ENCODE data around the gene STMN3.
A peak's percentile ranks its signal among the peaks of the same experiment; 100 is the strongest.
"Not testable (repeated sequence)": the region's sequence is repeated elsewhere in the genome, so short reads cannot be mapped to it uniquely, and the experiment has no call there.

STMN3 gene

DNA sequence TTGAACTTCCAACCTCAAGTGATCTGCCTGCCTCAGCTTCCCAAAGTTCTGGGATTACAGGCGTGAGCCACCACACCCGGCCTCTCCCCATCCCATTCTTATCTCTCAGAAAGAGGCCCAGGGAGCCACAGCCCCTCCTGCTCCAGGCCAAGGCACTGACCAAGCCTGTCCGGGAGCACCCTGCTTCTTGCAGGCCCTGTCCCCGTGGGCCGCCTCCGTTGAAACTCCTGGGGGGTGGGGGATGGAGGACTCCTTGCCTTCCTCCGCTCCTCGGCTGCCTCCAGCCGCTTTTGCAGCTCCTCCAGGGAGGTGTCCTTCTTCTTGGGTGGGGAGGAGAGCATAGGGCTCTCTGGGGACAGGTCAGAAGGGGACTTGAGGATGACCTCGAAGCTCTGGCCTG lies 9.7 kb downstream of the STMN3 start:
- no peak for DNase-seq (ENCODE audit: low read depth)
- TF ChIP-seq, protein P1, sequence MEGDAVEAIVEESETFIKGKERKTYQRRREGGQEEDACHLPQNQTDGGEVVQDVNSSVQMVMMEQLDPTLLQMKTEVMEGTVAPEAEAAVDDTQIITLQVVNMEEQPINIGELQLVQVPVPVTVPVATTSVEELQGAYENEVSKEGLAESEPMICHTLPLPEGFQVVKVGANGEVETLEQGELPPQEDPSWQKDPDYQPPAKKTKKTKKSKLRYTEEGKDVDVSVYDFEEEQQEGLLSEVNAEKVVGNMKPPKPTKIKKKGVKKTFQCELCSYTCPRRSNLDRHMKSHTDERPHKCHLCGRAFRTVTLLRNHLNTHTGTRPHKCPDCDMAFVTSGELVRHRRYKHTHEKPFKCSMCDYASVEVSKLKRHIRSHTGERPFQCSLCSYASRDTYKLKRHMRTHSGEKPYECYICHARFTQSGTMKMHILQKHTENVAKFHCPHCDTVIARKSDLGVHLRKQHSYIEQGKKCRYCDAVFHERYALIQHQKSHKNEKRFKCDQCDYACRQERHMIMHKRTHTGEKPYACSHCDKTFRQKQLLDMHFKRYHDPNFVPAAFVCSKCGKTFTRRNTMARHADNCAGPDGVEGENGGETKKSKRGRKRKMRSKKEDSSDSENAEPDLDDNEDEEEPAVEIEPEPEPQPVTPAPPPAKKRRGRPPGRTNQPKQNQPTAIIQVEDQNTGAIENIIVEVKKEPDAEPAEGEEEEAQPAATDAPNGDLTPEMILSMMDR (IDR thresholded peaks at IDR 0.05; ENCODE audit: low read depth, low read length, missing control alignments), result no peak
- no peak overlapping the region for H3K4me3 ChIP-seq (ENCODE audit: low read depth, low read length)

- no peak for DNase-seq (ENCODE audit: low read depth)
- peak overlapping the region; percentile 50 for H3K4me3 ChIP-seq (ENCODE audit: low read depth, low read length)
- TF ChIP-seq, protein P1 (IDR thresholded peaks at IDR 0.05; ENCODE audit: low read depth, low read length, missing control alignments), result no peak
Observed at GRCh38 chr20:63642527-63643247, 10.5 kb downstream of the STMN3 start.

DNA sequence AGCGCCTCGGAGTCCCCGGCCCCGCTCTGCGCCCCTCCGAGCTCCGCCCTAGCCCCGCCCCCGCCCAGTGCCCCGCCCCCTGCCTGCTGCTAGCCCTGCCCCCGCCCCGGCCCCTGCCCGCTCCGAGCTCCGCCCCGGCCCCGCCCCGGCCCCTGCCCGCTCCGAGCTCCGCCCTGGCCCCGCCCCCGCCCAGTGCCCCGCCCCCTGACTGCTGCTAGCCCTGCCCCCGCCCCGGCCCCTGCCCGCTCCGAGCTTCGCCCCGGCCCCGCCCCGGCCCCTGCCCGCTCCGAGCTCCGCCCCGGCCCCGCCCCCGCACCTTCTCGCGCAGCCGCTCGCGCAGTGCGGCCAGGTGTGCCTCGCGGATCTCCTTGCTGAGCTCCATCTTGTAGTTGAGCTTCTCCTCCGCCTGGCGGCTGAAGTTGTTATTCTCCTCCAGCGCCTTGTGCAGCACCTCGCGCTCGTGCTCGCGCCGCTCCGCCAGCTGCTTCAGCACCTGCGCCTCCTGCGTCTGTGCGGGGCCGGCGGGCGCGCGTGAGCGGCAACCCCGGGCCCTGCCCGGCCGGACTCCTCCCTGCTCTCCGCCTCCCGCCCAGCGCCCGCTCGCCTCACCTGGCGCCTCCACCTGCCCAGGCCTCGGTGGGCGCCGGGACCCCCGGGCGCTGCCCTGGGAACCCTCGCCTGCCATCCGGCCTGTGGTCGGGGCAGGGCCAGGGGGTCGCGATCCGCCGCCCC lies 11.3 kb downstream of the STMN3 start:
- TF ChIP-seq, protein P1 (IDR thresholded peaks at IDR 0.05; ENCODE audit: low read depth, low read length, missing control alignments), result peak; percentile 50
- H3K4me3 ChIP-seq (ENCODE audit: low read depth, low read length), result peak overlapping the region; percentile 66
- no peak for DNase-seq (ENCODE audit: low read depth)

DNA sequence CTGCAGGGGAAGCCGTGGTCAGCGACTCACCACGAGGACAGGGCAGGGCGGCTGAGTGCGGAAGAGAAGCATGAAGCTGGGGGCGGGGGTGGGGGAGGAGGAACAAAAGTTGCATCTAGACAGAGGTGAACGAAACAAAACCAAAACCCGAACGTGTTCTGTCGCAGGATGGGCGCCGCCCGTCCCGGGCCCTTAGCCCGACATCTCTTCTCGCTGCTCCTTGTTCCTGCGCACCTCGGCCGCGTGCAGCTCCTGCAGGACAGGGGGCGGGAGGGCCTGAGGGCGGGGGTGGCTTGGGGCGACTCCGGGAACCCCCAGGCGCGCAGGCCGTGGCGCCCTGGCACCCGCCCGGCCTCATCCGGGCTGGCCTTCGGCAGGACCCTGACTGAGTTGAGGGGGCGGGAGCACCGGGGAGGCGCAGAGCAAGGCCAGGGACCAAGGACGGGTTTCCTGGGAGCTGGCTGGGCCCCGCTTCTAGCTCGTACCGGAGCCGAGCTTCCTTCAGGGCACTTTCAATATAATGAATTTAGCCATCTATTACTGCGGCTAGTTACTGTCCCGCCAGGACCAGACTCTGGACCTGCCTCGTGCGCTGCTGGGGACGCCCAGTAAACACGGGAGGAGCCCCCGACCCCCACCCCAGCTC lies 12.0 kb downstream of the STMN3 start:
- TF ChIP-seq, protein P1 (IDR thresholded peaks at IDR 0.05; ENCODE audit: low read depth, low read length, missing control alignments), result no peak
- H3K4me3 ChIP-seq (ENCODE audit: low read depth, low read length), result peak overlapping the region; percentile 66

GRCh38 chr20:63640686-63641085 lies 12.5 kb downstream of the STMN3 start:
- not testable (repeated sequence) for DNase-seq (ENCODE audit: low read depth)
- peak overlapping the region; percentile 66 for H3K4me3 ChIP-seq (ENCODE audit: low read depth, low read length)

More for the DNA sequence above, 12.0 kb downstream of the STMN3 start:
- no peak for DNase-seq (ENCODE audit: low read depth)

DNA sequence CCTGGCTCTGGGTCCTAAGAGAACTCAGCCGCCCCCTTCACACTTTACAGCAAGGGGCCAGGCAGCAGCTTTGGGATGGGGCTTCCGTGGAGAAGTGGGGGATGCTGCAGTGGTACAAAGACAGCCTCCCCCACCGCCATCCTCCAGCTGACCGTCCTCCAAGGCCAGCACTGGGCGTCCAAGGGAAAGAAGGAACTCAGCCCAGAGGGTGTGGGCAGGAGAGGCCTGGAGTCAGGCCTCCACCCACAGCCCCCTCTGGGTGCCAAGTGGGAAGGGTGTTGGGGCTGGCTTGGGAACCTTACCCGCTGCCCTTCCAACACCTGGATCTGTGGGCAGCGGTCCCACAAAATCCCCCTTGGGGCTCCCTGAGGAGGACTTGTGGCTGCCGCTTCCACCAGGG lies 13.1 kb downstream of the STMN3 start:
- peak overlapping the region; percentile 66 for H3K4me3 ChIP-seq (ENCODE audit: low read depth, low read length)
- TF ChIP-seq, protein P1 (IDR thresholded peaks at IDR 0.05; ENCODE audit: low read depth, low read length, missing control alignments), result no peak
- DNase-seq (ENCODE audit: low read depth), result no peak

Measured in GM12864 (cell line).